CD4-positive, alpha-beta T cell treated with Interferon gamma for 1 hour (primary cell): Measurements from ENCODE around the gene TMX3.

Experiments
- DNase-seq: peaks from one replicate; pipeline ENCODE4 v3.0.0-alpha.2; 2020

The TMX3 gene

DNA sequence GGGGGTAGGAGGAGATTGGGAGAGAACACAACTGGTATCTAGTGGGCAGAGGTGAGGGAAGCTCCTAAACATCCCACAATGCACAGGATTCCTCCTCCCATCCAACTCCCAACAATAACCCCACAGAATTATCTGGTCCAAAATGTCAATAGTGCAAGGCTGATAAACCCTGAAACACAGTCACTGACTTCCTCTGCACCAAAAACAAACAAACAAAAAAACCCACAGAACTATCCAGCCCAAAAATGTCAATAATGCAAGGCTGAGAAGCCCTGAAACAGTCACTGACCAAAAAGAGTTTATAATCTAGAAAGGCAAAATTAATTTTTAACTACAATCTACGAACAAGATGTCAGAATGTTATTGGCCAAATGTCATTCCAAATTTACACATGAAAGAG is 9.8 kb downstream of the TMX3 start:
- DNase-seq, result no peak

DNA sequence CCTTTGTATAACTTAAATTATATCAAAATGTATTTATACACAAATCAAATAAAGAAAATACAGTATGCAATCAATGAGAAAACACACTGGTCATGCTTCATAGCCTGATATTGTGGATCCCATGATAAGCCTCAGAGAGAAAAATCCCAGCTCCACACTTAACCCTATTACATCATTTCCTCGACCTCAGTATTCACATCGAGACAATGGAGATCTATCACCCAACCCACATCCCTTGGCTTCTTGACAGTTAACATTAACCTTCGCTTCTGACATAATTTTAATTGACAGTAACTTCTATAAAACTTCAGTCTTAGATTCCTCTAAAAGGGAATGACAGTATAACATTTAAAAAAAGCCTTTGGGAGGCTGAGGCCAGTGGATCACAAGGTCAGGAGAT is 11.6 kb downstream of the TMX3 start:
- DNase-seq, result no peak

DNA sequence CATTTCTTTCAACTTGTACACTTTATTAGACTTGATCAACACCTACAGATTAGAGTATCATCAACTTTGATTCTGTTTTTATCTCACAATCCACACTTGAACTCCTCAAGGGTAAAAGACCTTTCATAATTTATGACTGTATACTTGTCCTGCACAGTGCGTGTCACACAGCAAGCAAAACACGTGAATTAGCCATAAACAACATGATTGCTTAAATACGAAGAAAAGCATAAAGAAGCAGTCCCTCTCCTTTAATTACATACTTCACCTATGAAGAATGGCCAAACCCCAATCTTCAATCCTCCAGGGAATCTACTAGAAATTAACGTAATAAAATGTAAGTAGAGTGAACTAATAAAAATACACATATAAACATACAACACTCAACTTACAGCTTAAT is 13.6 kb downstream of the TMX3 start:
- DNase-seq, result no peak

DNA sequence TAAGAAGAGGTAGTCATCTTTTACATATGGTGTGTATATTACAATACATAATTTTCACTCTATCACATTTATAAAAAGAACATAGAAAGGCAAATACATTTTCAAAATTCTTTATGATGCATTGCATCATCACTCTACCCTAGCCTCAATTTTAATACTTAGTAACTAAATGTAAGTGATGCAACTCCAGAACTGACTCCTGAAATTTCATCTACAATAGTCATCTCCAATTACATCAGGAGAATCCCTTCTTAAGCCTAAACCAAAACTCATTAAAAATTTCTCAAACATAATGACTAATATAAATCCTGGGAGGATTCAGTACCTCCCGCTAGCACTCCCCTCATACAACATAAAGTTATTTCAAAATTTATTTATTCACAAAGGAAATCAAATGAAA is 15.9 kb downstream of the TMX3 start:
- DNase-seq, result no peak

DNA sequence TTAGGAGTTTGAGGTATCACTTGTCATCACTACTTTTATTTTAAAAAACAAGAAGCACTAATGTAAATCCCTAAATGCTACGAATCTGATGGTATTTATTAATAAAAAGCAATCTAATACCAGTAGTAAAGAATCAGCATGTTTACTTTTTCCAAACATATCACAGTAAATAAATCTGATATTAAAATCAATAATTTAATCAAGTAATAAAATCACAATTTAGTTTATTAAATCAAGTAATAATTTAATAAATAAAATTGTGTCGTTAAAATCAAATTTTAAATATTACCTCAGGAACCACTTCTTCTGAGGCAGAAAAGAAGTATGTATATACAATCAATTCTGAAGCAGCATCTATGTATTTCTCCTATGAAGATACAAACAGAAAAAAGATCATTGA is 18.0 kb downstream of the TMX3 start:
- no peak for DNase-seq

DNA sequence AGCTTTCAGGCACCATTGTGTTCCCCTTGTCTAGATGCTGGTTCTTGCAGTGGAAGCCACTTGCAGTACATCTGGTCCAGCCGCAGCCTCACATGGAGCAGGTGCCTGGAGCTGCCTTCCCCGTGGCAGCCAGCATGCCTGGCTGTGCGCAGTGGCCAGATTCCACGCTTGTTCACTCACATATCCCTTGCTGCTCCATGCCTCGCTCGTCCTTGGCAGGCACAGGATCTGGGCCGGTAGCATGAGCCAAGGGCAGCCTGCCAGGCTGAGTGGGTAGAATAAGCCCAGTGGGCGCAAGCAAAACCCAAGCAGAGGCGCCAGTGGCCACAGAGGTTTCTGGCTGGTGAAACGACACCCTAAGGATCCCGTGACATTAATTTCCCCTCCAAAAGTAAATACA is 20.6 kb downstream of the TMX3 start:
- no peak for DNase-seq

DNA sequence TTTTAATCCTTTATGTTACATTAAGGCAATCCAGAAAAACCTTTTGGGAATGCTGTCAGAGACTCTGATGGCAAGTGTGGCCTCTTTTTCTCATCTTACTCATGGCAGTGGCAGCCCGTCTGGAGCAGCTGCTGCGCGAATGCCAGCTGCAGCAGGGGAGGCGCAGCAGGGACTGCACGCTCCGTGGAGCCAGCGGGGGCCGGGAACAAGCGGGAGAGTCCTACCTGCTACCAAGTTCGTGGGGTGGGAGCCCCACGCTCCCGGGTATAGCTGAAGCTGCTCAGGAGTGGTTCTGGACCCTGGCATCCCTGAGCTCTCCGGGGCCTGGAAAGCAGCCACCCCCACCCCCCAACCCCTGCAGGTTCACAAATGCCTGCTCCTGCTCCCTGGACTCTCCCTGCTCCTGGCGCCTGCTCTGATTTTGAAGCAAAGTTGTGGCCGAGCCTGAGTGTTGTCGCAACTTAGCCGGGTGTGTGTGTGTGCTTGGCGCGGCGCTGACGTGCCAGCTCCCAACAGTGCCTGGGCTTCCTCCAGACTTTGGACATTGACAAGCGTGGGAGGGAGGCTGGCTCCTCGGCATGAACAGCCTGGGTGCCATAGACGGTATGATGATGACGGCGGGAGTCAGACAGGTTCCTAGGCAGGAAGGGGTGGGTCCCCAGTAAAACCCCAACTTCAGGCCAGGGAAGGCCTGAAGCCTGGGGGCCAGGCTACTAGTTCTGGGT is 21.7 kb downstream of the TMX3 start:
- DNase-seq, result no peak

DNA sequence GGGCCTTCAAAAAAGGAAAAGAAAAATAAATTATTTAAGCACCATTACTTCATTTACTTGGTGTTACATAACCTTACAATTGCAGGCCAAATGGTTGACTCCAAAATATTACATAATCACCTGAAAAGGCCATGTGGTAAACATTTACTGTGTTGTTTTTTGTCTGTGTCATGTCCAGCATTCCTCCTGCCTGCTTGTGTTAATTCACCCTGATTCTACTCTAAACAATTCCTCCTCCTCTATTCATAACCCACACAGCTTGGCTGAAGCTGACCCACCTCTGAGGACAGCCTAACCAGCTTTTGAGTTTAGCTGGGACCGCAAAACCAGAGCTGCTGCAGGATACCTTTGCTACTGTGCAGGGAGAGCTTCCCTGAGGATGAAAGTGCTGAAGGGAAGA is 35.4 kb downstream of the TMX3 start:
- DNase-seq, result no peak

DNA sequence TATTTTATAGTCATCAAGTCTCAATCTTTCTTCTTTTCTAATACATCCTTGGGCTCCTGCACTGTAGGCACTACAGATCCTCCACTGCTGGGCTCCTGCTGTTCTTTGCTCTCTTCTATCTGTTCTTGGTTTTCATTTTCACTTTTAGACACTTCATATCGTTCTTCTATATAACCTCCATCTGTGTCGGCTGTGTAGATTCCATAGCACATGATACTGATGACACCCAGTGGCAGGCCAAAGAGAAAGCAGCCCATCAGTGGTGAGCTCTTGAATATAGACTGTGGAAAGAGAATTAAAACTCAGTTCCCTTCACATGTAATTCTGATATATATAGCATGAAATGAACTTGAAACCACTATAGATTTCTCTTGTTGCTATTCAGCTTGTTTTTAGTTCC is 38.0 kb downstream of the TMX3 start:
- DNase-seq, result no peak

DNA sequence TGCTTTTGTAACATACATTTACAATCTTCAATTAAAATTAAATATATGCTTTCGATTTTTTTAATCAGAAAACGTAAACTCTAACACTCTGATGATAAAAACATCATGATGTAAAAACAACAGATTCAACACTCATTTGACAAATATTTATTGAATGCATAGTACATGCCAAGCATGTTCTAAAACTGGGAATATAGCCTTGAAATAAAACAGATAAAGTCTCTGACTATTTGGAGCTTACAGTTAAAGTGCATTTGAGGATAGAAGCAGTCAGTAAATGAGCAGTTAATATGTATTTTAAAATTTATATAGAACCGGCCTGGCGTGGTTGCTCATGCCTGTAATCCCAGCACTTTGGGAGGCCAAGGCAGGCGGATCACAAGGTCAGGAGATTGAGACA is 47.8 kb downstream of the TMX3 start:
- no peak for DNase-seq

DNA sequence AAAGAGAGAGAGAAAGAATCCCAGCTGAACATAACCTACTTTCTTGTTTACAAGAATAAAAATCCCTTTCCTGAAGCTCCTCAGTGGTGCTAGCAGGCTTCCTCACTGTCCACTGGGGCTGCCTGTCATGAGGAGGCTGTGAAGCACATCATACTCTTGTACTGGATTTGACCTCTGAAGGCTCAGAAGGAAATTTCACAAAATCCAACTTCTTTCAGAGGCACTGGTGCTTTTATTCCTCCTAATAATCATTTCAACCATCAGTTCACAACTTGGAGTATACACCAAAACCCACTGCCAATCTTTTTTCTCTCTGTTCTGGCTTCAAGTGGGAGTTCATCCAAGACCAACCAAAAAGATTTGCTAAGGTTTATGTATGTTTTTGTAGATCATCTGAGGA is 48.5 kb downstream of the TMX3 start:
- no peak for DNase-seq

DNA sequence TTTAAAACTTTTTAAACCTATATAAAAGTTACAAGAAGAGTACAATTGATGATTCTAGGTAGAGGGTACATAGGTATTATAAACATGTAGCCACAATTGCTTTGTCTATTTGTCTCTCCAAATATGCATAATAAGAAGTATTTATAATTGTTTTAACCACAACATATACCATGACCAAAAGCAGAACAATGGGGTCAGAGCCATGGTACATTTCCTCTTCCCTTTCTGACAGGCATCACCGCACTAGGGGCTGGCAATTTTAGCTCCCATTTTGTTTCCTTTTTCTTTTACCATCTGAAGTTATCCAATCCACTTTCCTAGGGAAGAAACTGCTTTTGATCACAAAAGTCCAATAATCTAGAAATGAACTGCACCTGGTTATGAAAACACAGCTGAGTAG is 49.3 kb downstream of the TMX3 start:
- no peak for DNase-seq

DNA sequence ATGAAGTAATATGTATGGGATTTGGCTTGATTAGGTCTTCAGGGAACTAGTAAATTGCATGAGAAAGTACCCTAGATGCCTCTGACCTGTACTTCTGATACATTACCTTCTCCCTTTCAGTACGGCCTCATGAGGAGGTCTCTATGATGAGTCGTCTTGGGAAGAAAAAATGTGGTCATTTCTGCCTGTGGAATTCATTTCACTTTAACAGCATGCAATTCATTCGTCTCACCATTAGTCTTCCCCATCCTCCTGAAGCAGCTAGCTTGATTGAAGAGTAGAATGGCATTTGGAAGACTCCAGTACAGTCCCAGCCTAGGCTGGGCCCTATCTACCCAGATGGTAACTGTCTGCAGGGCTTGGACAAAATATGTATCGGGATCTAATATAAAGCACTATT is 52.2 kb downstream of the TMX3 start:
- DNase-seq, result no peak

DNA sequence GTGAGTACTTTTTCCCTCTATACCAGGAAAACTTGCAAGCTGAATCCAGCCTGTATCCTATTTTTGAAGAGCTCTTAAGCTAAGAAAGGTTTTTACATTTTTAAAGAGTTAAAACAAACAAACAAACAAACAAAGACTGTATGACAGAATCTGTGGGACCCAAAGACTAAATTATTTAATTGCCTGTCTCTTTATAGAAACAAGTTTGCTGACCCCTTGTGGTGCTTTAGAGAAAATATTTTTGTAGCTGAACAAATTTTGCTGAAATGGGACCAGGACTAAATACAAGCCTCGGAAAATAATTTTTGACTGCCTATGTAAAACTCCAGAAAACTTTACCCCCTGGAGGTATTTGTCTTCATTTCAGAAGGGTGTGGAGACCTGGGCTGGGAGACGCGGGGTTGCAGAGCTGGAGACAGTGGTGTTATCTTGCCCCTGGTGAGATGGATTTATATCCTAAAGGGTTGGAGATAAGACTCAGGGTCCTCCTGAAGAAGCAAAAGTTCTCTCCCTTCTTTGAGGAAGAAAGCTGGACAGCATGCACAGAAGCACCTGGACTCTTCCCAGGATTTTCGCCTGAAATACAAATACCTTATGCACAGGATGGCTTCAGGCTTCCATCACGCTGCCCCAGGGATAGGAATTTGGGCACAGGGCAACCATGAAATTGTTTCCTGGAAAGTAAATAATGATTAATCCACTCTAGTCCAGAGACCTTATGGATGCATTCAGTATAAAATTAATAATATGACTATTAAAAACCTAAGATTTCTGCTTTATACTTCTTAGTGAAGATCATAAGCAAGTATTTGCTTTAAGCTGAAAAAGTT is 54.3 kb downstream of the TMX3 start:
- no peak for DNase-seq

DNA sequence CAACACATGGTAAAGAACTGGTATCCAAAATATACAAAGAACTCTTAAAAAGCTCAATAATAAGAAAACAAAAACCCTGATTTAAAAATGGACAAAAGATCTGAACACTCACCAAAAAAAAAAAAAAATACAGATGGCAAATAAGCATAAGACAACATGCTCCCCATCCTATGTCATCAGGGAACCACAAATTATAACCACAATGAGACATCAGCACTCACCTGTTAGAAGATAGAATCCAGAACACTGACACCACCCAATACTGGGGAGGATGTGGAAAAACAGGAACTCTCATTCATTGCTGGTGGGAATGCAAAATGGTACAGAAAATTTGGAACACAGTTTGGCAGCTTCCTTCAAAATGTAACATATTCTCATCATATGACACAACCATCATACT is 66.7 kb downstream of the TMX3 start:
- DNase-seq, result no peak

DNA sequence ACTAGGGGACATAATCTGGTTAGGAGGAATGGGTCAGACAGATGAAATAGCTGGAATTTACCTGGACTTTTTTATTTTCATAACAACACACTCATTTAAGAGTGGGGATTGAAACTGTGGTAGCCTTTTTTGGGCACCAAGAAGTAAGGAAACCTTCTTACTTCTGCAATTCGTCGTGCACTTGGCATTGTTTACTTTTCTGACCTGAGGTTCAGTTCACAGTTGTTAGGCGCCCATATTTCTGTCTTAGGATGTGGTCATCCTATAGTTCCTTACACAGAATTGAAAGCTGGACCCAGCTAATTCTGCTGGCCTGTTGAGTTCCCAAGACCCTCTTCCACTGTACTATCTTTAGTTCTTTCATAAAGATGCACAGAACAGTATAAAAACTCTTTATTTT is 72.9 kb downstream of the TMX3 start:
- no peak for DNase-seq

DNA sequence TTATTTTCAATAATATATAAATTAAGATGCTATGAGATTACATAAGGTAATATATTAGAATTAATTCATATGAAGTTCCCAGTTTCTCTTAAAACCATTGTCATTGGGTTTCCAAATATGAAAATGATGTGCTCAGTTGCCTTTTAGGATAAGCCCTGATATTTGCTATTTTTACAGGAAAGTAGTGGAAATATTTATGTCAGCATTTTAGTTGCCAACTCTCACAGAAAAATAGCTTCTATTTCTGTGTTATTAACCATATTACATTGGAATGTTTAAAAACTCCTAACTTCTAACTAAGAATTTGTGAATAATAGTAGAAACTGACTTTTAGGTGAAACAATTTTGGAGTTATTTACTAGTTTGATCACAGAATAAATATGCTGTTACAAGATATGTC is 74.0 kb downstream of the TMX3 start:
- no peak for DNase-seq

DNA sequence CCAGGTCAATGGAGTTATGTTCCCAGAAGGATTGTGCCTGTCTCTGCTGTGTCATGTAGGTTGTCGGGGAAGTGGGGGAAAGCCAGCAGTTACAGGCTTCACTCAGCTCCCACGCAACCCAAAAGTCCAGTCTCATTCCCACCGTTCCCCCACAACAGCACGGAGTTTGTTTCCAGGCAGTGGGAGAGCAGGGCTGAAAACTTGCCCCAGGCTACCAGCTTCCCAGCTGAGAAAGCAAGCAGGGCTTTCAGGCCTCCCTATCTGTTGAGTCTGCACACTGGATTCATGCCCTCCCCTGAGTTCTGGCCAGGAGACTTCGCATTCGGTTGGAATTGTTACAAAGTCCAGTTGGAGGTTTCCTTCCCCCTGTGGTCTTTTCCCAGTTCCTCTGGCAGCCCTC is 76.3 kb downstream of the TMX3 start:
- no peak for DNase-seq

DNA sequence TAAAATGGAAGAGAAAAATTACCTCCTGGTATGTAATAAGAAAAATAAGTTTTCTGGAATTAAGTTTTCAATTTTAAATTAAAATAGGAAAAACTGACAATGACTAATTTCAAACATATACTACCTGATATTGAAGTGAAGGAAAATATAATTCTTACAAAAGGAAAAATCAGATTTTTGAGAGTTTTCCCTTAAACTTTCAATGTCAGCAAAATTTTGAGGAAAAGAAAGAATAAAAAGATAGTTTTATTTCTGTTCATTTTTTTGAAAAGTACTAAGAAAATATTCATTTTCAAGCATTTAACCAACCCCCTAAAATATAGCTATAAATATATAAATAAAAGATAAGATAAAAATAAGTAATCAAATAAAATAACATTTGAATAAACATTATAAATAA is 87.1 kb downstream of the TMX3 start:
- DNase-seq, result no peak
